Hematopoietic multipotent progenitor cell treated with erythropoietin and hydrocortisone succinate and interleukin-3 and kit ligand, for 17 days (in vitro differentiated cells): ENCODE results near the gene C5orf58.
A peak's percentile ranks its signal among the peaks of the same experiment; 100 is the strongest.

Source experiments
- DNase-seq: peaks from one replicate; pipeline ENCODE4 v3.0.0-alpha.2; 2015; ENCODE audit warnings: low spot score

C5orf58 gene

GRCh38 chr5:170232786-170233185 lies at the start of gene C5orf58:
TSS of gene C5orf58 (plus strand) at chr5:170232985. CDS start at chr5:170234977, 1,992 bp downstream.
- no peak for DNase-seq

- peak; percentile 30 for DNase-seq
Observed at GRCh38 chr5:170183816-170184687, 48.7 kb upstream of the C5orf58 start.

DNA sequence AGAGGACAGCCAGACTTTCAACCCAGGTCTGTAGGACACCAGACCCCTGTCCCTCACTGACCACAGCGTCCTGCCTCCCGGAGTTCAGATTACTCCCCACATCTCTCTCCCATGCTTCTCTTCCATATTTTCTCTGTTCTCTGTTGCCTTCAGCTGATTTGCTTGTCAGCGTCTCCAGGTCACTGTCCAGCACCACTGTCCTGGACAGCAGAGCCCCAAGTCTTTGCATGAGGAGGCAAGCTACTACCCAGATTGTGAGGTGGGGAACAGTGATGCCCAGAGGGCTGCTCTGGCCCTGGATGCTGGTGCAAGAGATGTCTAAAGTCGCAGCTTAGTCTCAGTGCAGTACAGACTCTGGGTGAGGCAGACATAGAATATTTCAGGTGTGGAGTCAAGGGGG lies 48.0 kb upstream of the C5orf58 start:
- DNase-seq: no peak

- no peak for DNase-seq
Observed at GRCh38 chr5:170186156-170186555, 46.6 kb upstream of the C5orf58 start.

- no peak for DNase-seq
Observed at GRCh38 chr5:170186856-170187255, 45.9 kb upstream of the C5orf58 start.

GRCh38 chr5:170190436-170191134 lies 42.2 kb upstream of the C5orf58 start:
- no peak for DNase-seq

- DNase-seq: no peak
Observed at GRCh38 chr5:170192829-170193228, 40.0 kb upstream of the C5orf58 start.

- DNase-seq: no peak
Observed at GRCh38 chr5:170195961-170196360, 36.8 kb upstream of the C5orf58 start.

- no peak for DNase-seq
Observed at GRCh38 chr5:170200876-170201275, 31.9 kb upstream of the C5orf58 start.

- DNase-seq: no peak
Observed at GRCh38 chr5:170201311-170201710, 31.5 kb upstream of the C5orf58 start.

- DNase-seq: no peak
Observed at GRCh38 chr5:170202117-170202516, 30.7 kb upstream of the C5orf58 start.

DNA sequence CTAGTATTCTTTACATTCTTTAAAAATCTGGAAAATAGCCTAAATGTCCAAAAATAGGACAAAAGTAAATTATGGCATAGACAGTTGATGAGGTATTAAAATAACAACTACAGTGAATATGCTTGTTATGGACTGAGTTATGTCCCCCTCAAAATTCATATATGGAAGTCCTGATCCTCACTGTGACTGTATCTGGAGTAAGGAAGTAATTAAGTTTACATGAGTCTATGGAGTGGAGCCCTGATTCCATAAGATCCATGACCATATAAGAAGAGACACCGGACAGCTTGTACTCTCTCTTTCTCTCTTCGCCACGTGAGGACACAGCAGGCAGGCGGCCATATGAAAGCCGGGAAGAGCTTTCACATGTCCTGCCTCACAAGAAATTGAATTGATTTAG lies 28.6 kb upstream of the C5orf58 start:
- no peak for DNase-seq

DNA sequence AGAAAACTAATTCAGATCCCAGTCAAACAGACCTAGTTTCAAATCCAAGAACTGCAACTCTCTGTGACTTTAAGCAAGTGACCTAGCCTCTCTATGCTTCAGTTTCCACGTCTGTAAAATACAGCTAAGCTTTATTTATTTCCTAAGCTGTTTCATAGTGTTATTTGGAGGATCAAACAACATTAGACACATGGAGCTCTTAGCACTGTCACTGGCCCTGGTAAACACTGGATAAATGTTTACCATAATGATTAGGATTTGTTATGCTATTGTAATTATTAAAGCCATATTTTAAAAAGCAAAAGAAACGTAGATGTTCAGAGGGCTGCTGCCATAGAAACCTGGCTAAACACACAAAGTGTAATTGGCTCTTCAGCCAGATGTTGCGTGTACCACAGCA lies 26.6 kb upstream of the C5orf58 start:
- DNase-seq: no peak

DNA sequence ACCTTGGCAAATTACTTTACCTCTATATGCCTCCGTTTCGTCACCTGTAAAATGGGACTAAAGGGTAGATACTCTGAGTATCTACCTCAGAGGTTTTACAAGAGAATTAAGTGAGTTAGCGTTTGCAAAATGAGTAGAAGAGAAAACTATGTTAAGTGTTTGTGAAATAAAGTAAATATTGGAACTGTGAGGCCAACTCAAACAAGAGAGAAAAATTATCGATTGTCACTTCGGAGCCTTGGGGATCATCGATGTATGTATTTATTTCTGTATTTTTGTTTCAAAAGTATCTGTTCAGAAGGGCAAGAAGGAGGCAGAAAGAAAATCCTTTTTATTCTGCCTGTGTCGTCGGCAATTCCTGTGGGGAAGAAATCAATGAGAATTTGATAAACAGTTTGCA lies 25.8 kb upstream of the C5orf58 start:
- DNase-seq: no peak

- DNase-seq: no peak
Observed at GRCh38 chr5:170211575-170212334, 21.0 kb upstream of the C5orf58 start.

DNA sequence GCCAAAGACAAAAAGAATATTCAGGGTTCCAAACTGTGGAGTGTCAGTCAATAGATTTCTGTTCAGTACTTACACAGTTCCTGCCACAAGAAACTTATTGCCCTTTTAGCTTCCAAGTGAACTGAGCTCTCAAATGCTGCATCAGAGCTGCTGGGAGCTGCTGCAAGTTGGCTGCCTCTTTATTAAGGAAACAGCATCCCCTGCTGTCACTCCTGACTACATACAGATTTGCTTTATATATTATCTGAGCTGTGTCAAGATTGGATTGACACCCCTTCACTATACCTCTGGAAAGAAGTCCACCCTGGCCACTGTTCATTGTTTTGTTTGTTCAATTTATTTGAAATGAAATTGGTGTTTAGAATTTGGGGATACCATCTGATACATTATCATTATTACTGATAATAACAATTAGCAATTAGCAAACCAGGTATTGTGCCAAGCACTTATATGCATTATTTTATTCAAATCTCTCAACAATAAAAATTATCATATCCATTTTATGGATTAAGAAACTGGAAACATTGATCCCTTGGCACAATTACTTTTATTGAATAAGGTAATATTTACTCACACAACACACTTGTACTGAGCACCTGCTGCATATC lies 16.4 kb upstream of the C5orf58 start:
- no peak for DNase-seq

DNA sequence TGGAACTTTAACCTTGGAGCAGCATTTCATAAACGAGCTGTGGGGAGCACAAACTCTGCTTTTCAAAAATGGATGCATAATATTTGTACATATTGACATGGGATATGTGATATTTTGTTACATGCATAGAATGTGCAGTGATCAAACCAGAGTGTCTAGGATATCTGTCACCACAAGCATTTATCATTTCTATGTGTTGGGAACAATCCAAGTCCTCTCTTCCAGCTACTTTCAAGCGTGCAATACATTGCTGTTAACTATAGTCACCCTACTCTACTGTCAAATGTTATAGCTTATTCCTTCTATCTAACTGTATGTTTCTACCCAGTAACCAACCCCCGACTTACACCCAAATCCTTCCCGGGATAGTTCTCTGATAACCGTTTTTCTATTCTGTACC lies 15.0 kb upstream of the C5orf58 start:
- DNase-seq: no peak

DNA sequence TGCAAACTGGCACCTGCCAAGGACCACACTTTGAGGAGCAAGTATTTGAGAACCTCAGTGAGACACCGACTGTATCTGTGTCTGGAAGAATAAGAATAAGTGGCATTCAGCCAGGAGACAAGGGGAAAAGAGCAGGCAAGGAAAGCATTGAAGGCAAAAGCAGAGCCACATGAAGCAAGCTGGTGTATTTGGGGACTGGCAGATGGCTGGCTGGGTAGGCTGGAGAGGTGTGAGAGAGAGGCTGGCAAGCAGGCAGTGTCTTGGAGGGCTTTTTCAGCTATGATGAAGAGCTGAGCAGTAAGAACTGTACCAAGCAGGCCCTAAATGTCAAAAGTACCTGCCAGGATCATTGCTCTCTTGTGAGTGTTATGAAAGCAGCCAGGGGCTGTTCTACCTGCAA lies 14.1 kb upstream of the C5orf58 start:
- DNase-seq: no peak

DNA sequence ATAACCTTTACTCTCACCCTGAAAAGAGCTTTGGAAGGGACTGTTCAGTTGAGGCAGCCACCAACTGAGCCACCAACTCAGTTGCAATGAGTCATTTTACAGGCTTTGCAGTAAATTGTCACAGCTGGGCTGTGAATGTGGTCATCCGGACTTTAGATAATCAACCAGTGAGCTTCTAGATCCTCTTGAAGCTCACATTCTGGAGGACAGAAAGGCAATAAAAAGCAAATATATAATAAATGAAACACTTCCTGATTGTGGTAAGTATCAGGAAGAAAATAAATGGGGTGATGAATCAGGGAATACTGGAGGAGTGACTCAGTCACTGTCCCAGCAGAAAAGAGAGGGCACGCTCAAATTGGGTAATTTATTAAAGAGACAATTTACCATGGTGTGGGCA lies 13.2 kb upstream of the C5orf58 start:
- no peak for DNase-seq

DNA sequence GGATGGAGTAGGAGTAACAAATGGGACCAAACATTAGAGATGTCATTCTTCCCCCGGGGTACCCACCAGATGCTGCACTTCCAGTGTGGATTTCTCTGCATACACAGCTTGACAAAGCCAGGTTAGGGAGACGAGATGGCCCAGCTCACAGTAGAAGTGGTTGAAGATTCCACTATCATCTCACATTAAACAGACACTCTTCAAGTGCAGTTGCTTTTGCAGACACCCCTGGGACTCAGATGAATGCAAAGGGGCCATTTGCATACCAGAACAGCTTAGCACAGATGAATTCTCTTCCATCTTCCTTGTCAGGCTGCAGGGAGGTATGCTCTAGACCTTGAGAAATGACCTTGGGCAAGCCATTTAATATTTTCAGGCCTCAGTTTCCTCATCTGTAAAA lies 12.6 kb upstream of the C5orf58 start:
- no peak for DNase-seq

DNA sequence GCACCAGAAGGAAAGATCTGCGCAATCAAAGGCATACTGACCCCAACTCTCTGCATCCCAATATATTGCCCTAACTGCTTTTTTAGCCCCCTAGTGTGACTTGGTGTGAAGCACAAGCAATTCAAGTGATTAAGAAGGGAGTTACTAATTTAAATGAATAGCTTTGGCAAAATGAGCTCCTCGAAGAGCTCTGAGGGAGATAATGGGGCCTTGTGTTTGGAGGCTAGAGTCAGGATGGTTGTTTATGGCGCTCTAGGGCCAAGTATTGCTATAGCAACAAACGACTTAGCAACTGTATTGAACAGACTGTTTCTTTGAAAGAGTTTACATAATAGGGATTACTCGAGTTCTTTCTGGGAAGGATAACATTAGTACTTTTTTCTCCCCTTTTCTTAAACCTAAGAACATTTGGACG lies 11.5 kb upstream of the C5orf58 start:
- no peak for DNase-seq

GRCh38 chr5:170223360-170223759 lies 9.4 kb upstream of the C5orf58 start:
- DNase-seq: no peak
